IMR-90 (cell line): ENCODE data around the gene PRPSAP1. TPM values are rescaled to one million over a fixed set of nuclear protein-coding genes. Genes with fewer than 3 reads are reported as not detected.

Source experiments
- ATAC-seq: fragments of 200-7000 bp; cut with Tn5 transposase; 2 replicates; pipeline ENCODE4 v1.9.1; 2020; ENCODE audit warnings: low read depth, mild to moderate bottlenecking, moderate library complexity
- BruUV-seq: library from RNA; stranded (reverse); fragments of 400-500 nt; replicated peaks from 2 replicates; lab custom pipeline; 2021; lab: Mats Ljungman, UMichigan
- CTCF ChIA-PET: fragments of 300-600 bp; formaldehyde crosslinking; extraction: SDS; loops from one replicate; lab custom pipeline; 2021; ENCODE audit warnings: antibody characterized with exemption; lab: Yijun Ruan, JAX
- POLR2A ChIA-PET: fragments of 300-600 bp; sonication (Branson Sonifier 250); formaldehyde crosslinking; loops from one replicate; lab custom pipeline; 2022; ENCODE audit warnings: antibody characterized with exemption; ENCODE audit not compliant: unreplicated experiment; lab: Charles Lee
- DNase-seq: peaks from one replicate; pipeline ENCODE4 v3.0.0; 2013
- H2AFZ ChIP-seq: replicated peaks from 2 replicates; pipeline ENCODE3; 2013; ENCODE audit warnings: low read length, mild to moderate bottlenecking; ENCODE audit not compliant: poor library complexity
- H2AK5ac ChIP-seq: 2 replicates; pipeline ENCODE4 v1.6.1; 2013; ENCODE audit warnings: low read depth, low read length, inconsistent platforms
- H2AK9ac ChIP-seq: replicated peaks from 2 replicates; pipeline ENCODE3; 2013; ENCODE audit warnings: mild to moderate bottlenecking, low read depth, low read length, moderate library complexity; ENCODE audit not compliant: poor library complexity
- H2BK120ac ChIP-seq: 2 replicates; pipeline ENCODE4 v1.6.1; 2013; ENCODE audit warnings: low read depth, low read length, inconsistent platforms
- H2BK15ac ChIP-seq: 3 replicates; pipeline ENCODE4 v1.6.1; 2013; ENCODE audit warnings: low read depth, low read length, inconsistent platforms
- H2BK20ac ChIP-seq: 2 replicates; pipeline ENCODE4 v1.6.1; 2013; ENCODE audit warnings: low read depth, mild to moderate bottlenecking, inconsistent platforms, low read length, moderate library complexity
- H2BK5ac ChIP-seq: 2 replicates; pipeline ENCODE4 v1.6.1; 2013; ENCODE audit warnings: mild to moderate bottlenecking, low read depth, low read length, inconsistent platforms; ENCODE audit not compliant: poor library complexity, severe bottlenecking
- H3K14ac ChIP-seq: replicated peaks from 2 replicates; pipeline ENCODE4 v1.6.1; 2013; ENCODE audit warnings: low read depth, low read length, inconsistent platforms
- H3K18ac ChIP-seq: 2 replicates; pipeline ENCODE4 v1.6.1; 2013; ENCODE audit warnings: low read depth, low read length, control low read depth
- H3K23ac ChIP-seq: 2 replicates; pipeline ENCODE4 v1.6.1; 2013; ENCODE audit warnings: low read depth, low read length, inconsistent platforms
- H3K27ac ChIP-seq: 2 replicates; pipeline ENCODE4 v1.5.1; 2013; ENCODE audit warnings: mild to moderate bottlenecking, control low read depth, low read length; ENCODE audit not compliant: insufficient read depth
- H3K27me3 ChIP-seq: 2 replicates; pipeline ENCODE4 v1.6.1; 2013; ENCODE audit warnings: low read length; ENCODE audit not compliant: control insufficient read depth, insufficient read depth
- H3K36me3 ChIP-seq: 2 replicates; pipeline ENCODE4 v1.6.1; 2013; ENCODE audit warnings: low read length, mixed read lengths; ENCODE audit not compliant: control insufficient read depth, insufficient read depth
- H3K4ac ChIP-seq: 2 replicates; pipeline ENCODE4 v1.6.1; 2013; ENCODE audit warnings: low read depth, low read length, inconsistent platforms
- H3K4me1 ChIP-seq: 2 replicates; pipeline ENCODE4 v1.6.1; 2013; ENCODE audit warnings: low read length, mixed read lengths; ENCODE audit not compliant: control insufficient read depth, insufficient read depth
- H3K4me2 ChIP-seq: 2 replicates; pipeline ENCODE4 v1.6.1; 2013; ENCODE audit warnings: low read depth, mild to moderate bottlenecking, control low read depth, low read length, moderate library complexity
- H3K4me3 ChIP-seq: 2 replicates; pipeline ENCODE4 v1.5.1; 2013; ENCODE audit warnings: low read depth, mild to moderate bottlenecking, control low read depth, low read length, moderate library complexity; ENCODE audit not compliant: insufficient read depth
- H3K56ac ChIP-seq: 2 replicates; pipeline ENCODE4 v1.6.1; 2013; ENCODE audit warnings: low read length, inconsistent platforms; ENCODE audit not compliant: insufficient read depth; ENCODE audit errors: extremely low read depth
- H3K79me1 ChIP-seq, 2 experiments: 2 replicates each; pipeline ENCODE4 v1.6.1; 2013; ENCODE audit warnings: low read length in 2 of 2, inconsistent platforms in 1 of 2, low read depth in 1 of 2
- H3K9ac ChIP-seq: 2 replicates; pipeline ENCODE4 v1.6.1; 2013; ENCODE audit warnings: low read depth, low read length, control low read depth
- H3K9me1 ChIP-seq: 2 replicates; pipeline ENCODE4 v1.6.1; 2013; ENCODE audit warnings: low read length, inconsistent platforms; ENCODE audit not compliant: insufficient read depth
- H3K9me3 ChIP-seq: 2 replicates; pipeline ENCODE4 v1.6.1; 2013; ENCODE audit warnings: low read length; ENCODE audit not compliant: control insufficient read depth, insufficient read depth
- H4K20me1 ChIP-seq: 2 replicates; pipeline ENCODE4 v1.6.1; 2013; ENCODE audit warnings: low read length, inconsistent platforms; ENCODE audit not compliant: insufficient read depth
- H4K5ac ChIP-seq: 2 replicates; pipeline ENCODE4 v1.6.1; 2013; ENCODE audit warnings: mild to moderate bottlenecking, low read depth, low read length, control low read depth
- H4K8ac ChIP-seq, 2 experiments: 2 replicates each; pipeline ENCODE4 v1.6.1; 2013; ENCODE audit warnings: low read depth in 2 of 2, low read length in 2 of 2, control low read depth in 1 of 2, inconsistent platforms in 1 of 2
- H4K91ac ChIP-seq: 2 replicates; pipeline ENCODE4 v1.6.1; 2013; ENCODE audit warnings: low read depth, low read length, inconsistent platforms; ENCODE audit not compliant: insufficient read depth
- BHLHE40 ChIP-seq: fragments of 150-350 bp; IDR thresholded peaks from 2 replicates; pipeline ENCODE4 v1.6.1; 2016; ENCODE audit warnings: mild to moderate bottlenecking, low read depth, low read length
- CEBPB ChIP-seq: IDR thresholded peaks from 2 replicates; pipeline ENCODE4 v1.6.1; 2012; ENCODE audit warnings: low read depth, low read length, improper control_type of control experiment
- CHD1 ChIP-seq: IDR thresholded peaks from 2 replicates; pipeline ENCODE4 v1.6.1; 2012; ENCODE audit warnings: low read depth, low read length, improper control_type of control experiment
- CTCF ChIP-seq: conservative IDR thresholded peaks from 2 replicates; pipeline ENCODE4 v1.5.1; 2012; ENCODE audit warnings: mild to moderate bottlenecking, low read depth, low read length, improper control_type of control experiment
- ELK1 ChIP-seq: fragments of 150-350 bp; IDR thresholded peaks from 2 replicates; pipeline ENCODE4 v1.6.1; 2016; ENCODE audit warnings: low read depth, mild to moderate bottlenecking, low read length, moderate library complexity, borderline replicate concordance
- FOS ChIP-seq: fragments of 150-350 bp; IDR thresholded peaks from 2 replicates; pipeline ENCODE4 v1.6.1; 2016; ENCODE audit warnings: low read depth, low read length
- MAFK ChIP-seq: IDR thresholded peaks from 2 replicates; pipeline ENCODE4 v1.6.1; 2012; ENCODE audit warnings: low read depth, low read length, improper control_type of control experiment
- MAZ ChIP-seq: IDR thresholded peaks from 2 replicates; pipeline ENCODE4 v1.6.1; 2012; ENCODE audit warnings: low read depth, mild to moderate bottlenecking, low read length, improper control_type of control experiment, moderate library complexity, borderline replicate concordance
- MXI1 ChIP-seq: IDR thresholded peaks from 2 replicates; pipeline ENCODE4 v1.6.1; 2012; ENCODE audit warnings: low read depth, mild to moderate bottlenecking, low read length, moderate library complexity, borderline replicate concordance
- NFE2L2 ChIP-seq: fragments of 150-350 bp; IDR thresholded peaks from 2 replicates; pipeline ENCODE4 v1.6.1; 2016; ENCODE audit warnings: low read depth, mild to moderate bottlenecking, low read length
- POLR2A ChIP-seq: IDR thresholded peaks from 2 replicates; pipeline ENCODE4 v1.6.1; 2012; ENCODE audit warnings: mild to moderate bottlenecking, low read depth, low read length
- RAD21 ChIP-seq: IDR thresholded peaks from 2 replicates; pipeline ENCODE4 v1.6.1; 2012; ENCODE audit warnings: low read length, improper control_type of control experiment
- RCOR1 ChIP-seq: IDR thresholded peaks from 2 replicates; pipeline ENCODE4 v1.6.1; 2012; ENCODE audit warnings: mild to moderate bottlenecking, low read length, improper control_type of control experiment; ENCODE audit not compliant: insufficient replicate concordance
- SMC3 ChIP-seq: fragments of 150-350 bp; IDR thresholded peaks from 2 replicates; pipeline ENCODE4 v1.6.1; 2016; ENCODE audit warnings: low read depth, mild to moderate bottlenecking, antibody characterized with exemption, low read length, moderate library complexity
- WGBS, 2 experiments: methylation state at CpG; one replicate each; pipeline versions ENCODE4 v1.1.5 to v1.1.7; 2013; ENCODE audit warnings: missing lambda C conversion rate in 2 of 2; ENCODE audit not compliant: insufficient read length in 1 of 2; ENCODE audit errors: extremely low coverage in 2 of 2; 5-methylcytosine and 5-hydroxymethylcytosine counted together
- dilution Hi-C: fragments of 300-500 bp; cut with HindIII; formaldehyde crosslinking; loops from one replicate; pipeline ENCODE4 v1.14.3; 2018; ENCODE audit warnings: low sequenced_read_pairs; ENCODE audit not compliant: unreplicated experiment
- in situ Hi-C: fragments of 300-500 bp; cut with MboI; formaldehyde crosslinking; loops from 3 replicates; pipeline ENCODE4 v1.14.3; 2019; ENCODE audit warnings: low sequenced_read_pairs, inconsistent platforms, mixed read lengths
- intact Hi-C: fragments of 100-400 bp; cut with micrococcal nuclease; formaldehyde crosslinking; loops from 2 replicates; pipeline ENCODE4 v1.10.0; 2022
- polyA plus RNA-seq, 3 experiments: library from polyadenylated mRNA; depleted of rRNA; stranded (reverse); fragments of >200 nt; gene quantifications; 2 replicates each; pipeline ENCODE4 v1.2.3, GENCODE V29; 2012; ENCODE audit warnings: low replicate concordance in 1 of 3
- total RNA-seq: library from RNA; depleted of rRNA; stranded (reverse); fragments of >200 nt; gene quantifications from 2 replicates; pipeline ENCODE4 v1.2.3, GENCODE V29; 2012
- TF ChIP-seq, protein P1 (sequence below): fragments of 150-350 bp; IDR thresholded peaks from 2 replicates; pipeline ENCODE4 v1.6.1; 2017; ENCODE audit warnings: mild to moderate bottlenecking, antibody characterized with exemption, low read length, low read depth

Gene PRPSAP1
- total and polyA plus RNA-seq, 2 of the 4 experiments (the other 2 are of a cell fraction): 34.4 to 48.6 TPM

DNA sequence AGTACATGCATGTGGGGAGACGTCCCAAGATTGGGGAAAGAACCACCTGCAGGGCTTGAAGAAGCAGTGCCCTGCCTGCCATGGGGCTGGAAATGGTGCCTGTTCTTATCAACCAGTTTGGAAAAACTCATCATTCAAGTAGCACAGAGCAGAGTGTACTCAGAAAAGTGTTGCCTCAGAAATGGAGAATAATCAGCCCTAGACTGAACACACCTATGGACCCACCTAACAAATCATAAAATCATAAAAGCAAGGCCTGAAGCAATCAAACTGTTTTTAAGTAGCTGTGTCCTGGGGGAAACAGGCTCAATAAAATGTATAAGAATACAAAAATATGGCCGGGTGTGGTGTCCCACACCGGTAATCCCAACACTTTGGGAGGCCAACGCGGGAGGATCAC, 56.8 kb downstream of the PRPSAP1 start:
- no peak overlapping the region for H4K5ac ChIP-seq
- peaks cover 0 to 11% of the 10 kb centered on the region in 2 experiments; a peak in 1 of 4 replicates for H3K79me1 ChIP-seq
- no peak overlapping the region for H3K23ac ChIP-seq
- H3K4me2 ChIP-seq: no peak overlapping the region
- H3K4me1 ChIP-seq: no peaks in the 10 kb centered on the region
- H3K4me3 ChIP-seq: no peak overlapping the region
- intact Hi-C loops (loop anchor here (5.0 kb wide), 1 partner anchor 290 kb away; no protein-coding TSS in a partner anchor), in situ Hi-C loops (loop anchor here (10.0 kb wide), 1 partner anchor 282 kb away; no protein-coding TSS in a partner anchor), dilution Hi-C loops (no loop called here)
- no peak overlapping the region for H3K27ac ChIP-seq
- H4K91ac ChIP-seq: no peak overlapping the region
- BruUV-seq: no TSS peak
- peaks cover 7% of the 10 kb centered on the region; the same call in 1 of the 2 replicates for H3K9me1 ChIP-seq
- no peak for DNase-seq
- 100% methylated on average over 1 of the region's 5 CpGs; no CpG with 5 or more reads in 1 of the 2 experiments for WGBS, 2 experiments
- no peak overlapping the region for H4K8ac ChIP-seq
- no peak overlapping the region for H3K14ac ChIP-seq
- H2AK5ac ChIP-seq: no peak overlapping the region
- H2BK5ac ChIP-seq: no peak overlapping the region
- no peak overlapping the region for H3K9ac ChIP-seq
- H3K4ac ChIP-seq: no peak overlapping the region
- ATAC-seq: no peak
- no peak overlapping the region for H2AFZ ChIP-seq
- CTCF ChIA-PET: no interaction called here
- H3K36me3 ChIP-seq: peaks cover 13% of the 10 kb centered on the region
- no peaks in the 10 kb centered on the region for H3K9me3 ChIP-seq
- H2BK120ac ChIP-seq: no peak overlapping the region
- no peaks in the 10 kb centered on the region for H3K27me3 ChIP-seq
- POLR2A ChIA-PET: no interaction called here
- H2AK9ac ChIP-seq: no peak overlapping the region
- no peak overlapping the region for H3K18ac ChIP-seq
- no peaks in the 10 kb centered on the region; the same call in 1 of the 2 replicates for H4K20me1 ChIP-seq
- no peak overlapping the region for H3K56ac ChIP-seq
- TF ChIP-seq RAD21 (no peak), MAFK (no peak), CTCF (no peak), FOS (no peak), ELK1 (no peak), CEBPB (no peak), SMC3 (no peak), BHLHE40 (no peak), NFE2L2 (no peak), RCOR1 (no peak), MAZ (no peak), CHD1 (no peak), MXI1 (no peak), POLR2A (no peak)
- TF ChIP-seq, protein P1, sequence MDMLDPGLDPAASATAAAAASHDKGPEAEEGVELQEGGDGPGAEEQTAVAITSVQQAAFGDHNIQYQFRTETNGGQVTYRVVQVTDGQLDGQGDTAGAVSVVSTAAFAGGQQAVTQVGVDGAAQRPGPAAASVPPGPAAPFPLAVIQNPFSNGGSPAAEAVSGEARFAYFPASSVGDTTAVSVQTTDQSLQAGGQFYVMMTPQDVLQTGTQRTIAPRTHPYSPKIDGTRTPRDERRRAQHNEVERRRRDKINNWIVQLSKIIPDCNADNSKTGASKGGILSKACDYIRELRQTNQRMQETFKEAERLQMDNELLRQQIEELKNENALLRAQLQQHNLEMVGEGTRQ: no peak
- H2BK15ac ChIP-seq: no peak overlapping the region
- H2BK20ac ChIP-seq: no peak overlapping the region
